GM18858 (cell line): ENCODE results near the gene CFAP157.

Source experiments
- ATAC-seq: cut with Tn5 transposase; IDR thresholded peaks from one replicate; pipeline ENCODE4 v1.9.1; 2021; ENCODE audit not compliant: unreplicated experiment

CFAP157 gene

GRCh38 chr9:127714951-127715469 lies 8.2 kb downstream of the CFAP157 start:
- no peak for ATAC-seq

GRCh38 chr9:127715470-127716337 lies 8.9 kb downstream of the CFAP157 start, which contains the start of the genes PTRH1 and TTC16:
Gene PTRH1 (minus strand): TSS chr9:127715663. CDS start chr9:127715639, 24 bp downstream.
Gene TTC16 (plus strand): TSS chr9:127716079. CDS start chr9:127716146, 67 bp downstream.
- ATAC-seq: peak; percentile 84

GRCh38 chr9:127716412-127716811 lies 9.6 kb downstream of the CFAP157 start:
- ATAC-seq: no peak

- no peak for ATAC-seq
These were observed 11.0 kb downstream of the CFAP157 start for GRCh38 chr9:127717766-127718165.

GRCh38 chr9:127720031-127720864 lies 13.5 kb downstream of the CFAP157 start:
- ATAC-seq: no peak

- no peak for ATAC-seq
These were observed 14.1 kb downstream of the CFAP157 start for GRCh38 chr9:127720865-127721227.

- no peak for ATAC-seq
These were observed 14.6 kb downstream of the CFAP157 start for GRCh38 chr9:127721391-127721821.

GRCh38 chr9:127722055-127722745 lies 15.4 kb downstream of the CFAP157 start:
- no peak for ATAC-seq

- no peak for ATAC-seq
These were observed 16.2 kb downstream of the CFAP157 start for GRCh38 chr9:127723013-127723412.

- ATAC-seq: no peak
These were observed 16.7 kb downstream of the CFAP157 start for GRCh38 chr9:127723444-127723843.

GRCh38 chr9:127724012-127724411 lies 17.2 kb downstream of the CFAP157 start:
- no peak for ATAC-seq

- no peak for ATAC-seq
These were observed 20.1 kb downstream of the CFAP157 start for GRCh38 chr9:127726871-127727270.

GRCh38 chr9:127728808-127729207 lies 22.0 kb downstream of the CFAP157 start:
- no peak for ATAC-seq

- no peak for ATAC-seq
These were observed 22.9 kb downstream of the CFAP157 start for GRCh38 chr9:127729522-127730256.

GRCh38 chr9:127730262-127730661 lies 23.5 kb downstream of the CFAP157 start:
- ATAC-seq: no peak

- ATAC-seq: no peak
These were observed 24.1 kb downstream of the CFAP157 start for GRCh38 chr9:127730799-127731410.

- ATAC-seq: no peak
These were observed 25.1 kb downstream of the CFAP157 start for GRCh38 chr9:127731938-127732337.

- no peak for ATAC-seq
These were observed 25.7 kb downstream of the CFAP157 start for GRCh38 chr9:127732444-127732843.

GRCh38 chr9:127733614-127734013 lies 26.8 kb downstream of the CFAP157 start:
- ATAC-seq: no peak

GRCh38 chr9:127734247-127734746 lies 27.5 kb downstream of the CFAP157 start:
- ATAC-seq: no peak
